ENCODE data around the gene SLC2A13.

DNA sequence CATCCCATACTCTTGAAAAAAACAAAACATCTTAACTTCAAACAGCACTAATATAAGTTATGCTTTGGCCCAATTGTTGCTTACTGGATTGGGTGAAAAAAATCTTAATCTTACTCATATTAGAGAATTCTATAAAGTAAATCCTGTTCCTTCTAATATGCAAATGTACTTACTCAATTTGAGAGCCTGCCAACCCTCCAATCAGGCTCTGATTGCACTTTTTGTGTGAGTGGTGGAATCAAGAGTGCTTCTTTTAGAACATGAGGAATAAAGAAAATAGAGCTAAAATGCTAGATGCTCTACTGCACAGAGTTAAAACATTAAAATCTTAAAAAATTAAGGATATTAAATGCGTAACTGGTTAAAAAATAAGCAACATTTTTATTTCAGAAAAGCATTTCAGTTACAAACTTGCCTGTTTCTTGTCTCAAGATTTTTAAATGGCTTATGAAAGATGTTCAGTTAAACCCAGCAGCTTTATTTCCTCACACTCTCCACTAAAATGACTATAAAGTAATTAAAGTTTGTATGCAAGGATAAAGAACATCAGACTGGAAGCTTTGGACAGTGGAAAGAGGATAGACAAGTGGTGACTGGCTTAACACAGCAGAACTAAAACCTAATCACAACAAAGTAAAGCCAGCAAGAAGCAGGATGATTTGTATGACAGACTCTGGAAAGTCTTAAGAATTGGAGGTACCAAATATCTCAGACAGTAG, 177.5 kb downstream of the SLC2A13 start:
- TF ChIP-seq YY1 (IDR thresholded peaks at IDR 0.05), result no peak
- TF ChIP-seq, protein P1, sequence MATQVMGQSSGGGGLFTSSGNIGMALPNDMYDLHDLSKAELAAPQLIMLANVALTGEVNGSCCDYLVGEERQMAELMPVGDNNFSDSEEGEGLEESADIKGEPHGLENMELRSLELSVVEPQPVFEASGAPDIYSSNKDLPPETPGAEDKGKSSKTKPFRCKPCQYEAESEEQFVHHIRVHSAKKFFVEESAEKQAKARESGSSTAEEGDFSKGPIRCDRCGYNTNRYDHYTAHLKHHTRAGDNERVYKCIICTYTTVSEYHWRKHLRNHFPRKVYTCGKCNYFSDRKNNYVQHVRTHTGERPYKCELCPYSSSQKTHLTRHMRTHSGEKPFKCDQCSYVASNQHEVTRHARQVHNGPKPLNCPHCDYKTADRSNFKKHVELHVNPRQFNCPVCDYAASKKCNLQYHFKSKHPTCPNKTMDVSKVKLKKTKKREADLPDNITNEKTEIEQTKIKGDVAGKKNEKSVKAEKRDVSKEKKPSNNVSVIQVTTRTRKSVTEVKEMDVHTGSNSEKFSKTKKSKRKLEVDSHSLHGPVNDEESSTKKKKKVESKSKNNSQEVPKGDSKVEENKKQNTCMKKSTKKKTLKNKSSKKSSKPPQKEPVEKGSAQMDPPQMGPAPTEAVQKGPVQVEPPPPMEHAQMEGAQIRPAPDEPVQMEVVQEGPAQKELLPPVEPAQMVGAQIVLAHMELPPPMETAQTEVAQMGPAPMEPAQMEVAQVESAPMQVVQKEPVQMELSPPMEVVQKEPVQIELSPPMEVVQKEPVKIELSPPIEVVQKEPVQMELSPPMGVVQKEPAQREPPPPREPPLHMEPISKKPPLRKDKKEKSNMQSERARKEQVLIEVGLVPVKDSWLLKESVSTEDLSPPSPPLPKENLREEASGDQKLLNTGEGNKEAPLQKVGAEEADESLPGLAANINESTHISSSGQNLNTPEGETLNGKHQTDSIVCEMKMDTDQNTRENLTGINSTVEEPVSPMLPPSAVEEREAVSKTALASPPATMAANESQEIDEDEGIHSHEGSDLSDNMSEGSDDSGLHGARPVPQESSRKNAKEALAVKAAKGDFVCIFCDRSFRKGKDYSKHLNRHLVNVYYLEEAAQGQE (IDR thresholded peaks at IDR 0.05), result no peak
- no peak for TF ChIP-seq HNF4A (conservative IDR thresholded peaks at IDR 0.05)
- TF ChIP-seq RAD21 (IDR thresholded peaks at IDR 0.05), result no peak
- TF ChIP-seq, protein P2, sequence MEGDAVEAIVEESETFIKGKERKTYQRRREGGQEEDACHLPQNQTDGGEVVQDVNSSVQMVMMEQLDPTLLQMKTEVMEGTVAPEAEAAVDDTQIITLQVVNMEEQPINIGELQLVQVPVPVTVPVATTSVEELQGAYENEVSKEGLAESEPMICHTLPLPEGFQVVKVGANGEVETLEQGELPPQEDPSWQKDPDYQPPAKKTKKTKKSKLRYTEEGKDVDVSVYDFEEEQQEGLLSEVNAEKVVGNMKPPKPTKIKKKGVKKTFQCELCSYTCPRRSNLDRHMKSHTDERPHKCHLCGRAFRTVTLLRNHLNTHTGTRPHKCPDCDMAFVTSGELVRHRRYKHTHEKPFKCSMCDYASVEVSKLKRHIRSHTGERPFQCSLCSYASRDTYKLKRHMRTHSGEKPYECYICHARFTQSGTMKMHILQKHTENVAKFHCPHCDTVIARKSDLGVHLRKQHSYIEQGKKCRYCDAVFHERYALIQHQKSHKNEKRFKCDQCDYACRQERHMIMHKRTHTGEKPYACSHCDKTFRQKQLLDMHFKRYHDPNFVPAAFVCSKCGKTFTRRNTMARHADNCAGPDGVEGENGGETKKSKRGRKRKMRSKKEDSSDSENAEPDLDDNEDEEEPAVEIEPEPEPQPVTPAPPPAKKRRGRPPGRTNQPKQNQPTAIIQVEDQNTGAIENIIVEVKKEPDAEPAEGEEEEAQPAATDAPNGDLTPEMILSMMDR (IDR thresholded peaks at IDR 0.05; ENCODE audit: low read depth, low read length, missing input control), result no peak
- no peak for TF ChIP-seq TAF1 (conservative IDR thresholded peaks at IDR 0.05)
- no peak for TF ChIP-seq EGR1 (IDR thresholded peaks at IDR 0.05; ENCODE audit: low read depth in 2 of 2)
- TF ChIP-seq RXRA (IDR thresholded peaks at IDR 0.05), result no peak
- TF ChIP-seq, protein P3, sequence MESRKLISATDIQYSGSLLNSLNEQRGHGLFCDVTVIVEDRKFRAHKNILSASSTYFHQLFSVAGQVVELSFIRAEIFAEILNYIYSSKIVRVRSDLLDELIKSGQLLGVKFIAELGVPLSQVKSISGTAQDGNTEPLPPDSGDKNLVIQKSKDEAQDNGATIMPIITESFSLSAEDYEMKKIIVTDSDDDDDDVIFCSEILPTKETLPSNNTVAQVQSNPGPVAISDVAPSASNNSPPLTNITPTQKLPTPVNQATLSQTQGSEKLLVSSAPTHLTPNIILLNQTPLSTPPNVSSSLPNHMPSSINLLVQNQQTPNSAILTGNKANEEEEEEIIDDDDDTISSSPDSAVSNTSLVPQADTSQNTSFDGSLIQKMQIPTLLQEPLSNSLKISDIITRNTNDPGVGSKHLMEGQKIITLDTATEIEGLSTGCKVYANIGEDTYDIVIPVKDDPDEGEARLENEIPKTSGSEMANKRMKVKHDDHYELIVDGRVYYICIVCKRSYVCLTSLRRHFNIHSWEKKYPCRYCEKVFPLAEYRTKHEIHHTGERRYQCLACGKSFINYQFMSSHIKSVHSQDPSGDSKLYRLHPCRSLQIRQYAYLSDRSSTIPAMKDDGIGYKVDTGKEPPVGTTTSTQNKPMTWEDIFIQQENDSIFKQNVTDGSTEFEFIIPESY (IDR thresholded peaks at IDR 0.05), result no peak
- no peak for TF ChIP-seq FOXA1 (IDR thresholded peaks at IDR 0.05)
- no peak for TF ChIP-seq GABPA (IDR thresholded peaks at IDR 0.05 in 1 of 2, conservative IDR thresholded peaks at IDR 0.05 in 1 of 2)
